ENCODE results near the gene DFFA.
"Not testable (repeated sequence)": the region's sequence is repeated elsewhere in the genome, so short reads cannot be mapped to it uniquely, and the experiment has no call there.

The DFFA gene

GRCh38 chr1:10467078-10467477, 5.3 kb downstream of the DFFA start:
- DNase-seq (ENCODE audit: low read depth in 2 of 2): no peak

- DNase-seq (ENCODE audit: low read depth in 2 of 2): no peak
These were observed 13.1 kb downstream of the DFFA start for GRCh38 chr1:10459184-10459583.

GRCh38 chr1:10457875-10458274, 14.5 kb downstream of the DFFA start:
- no peak for DNase-seq (ENCODE audit: low read depth in 2 of 2)

- DNase-seq (ENCODE audit: low read depth in 2 of 2): not testable (repeated sequence)
These were observed 14.9 kb downstream of the DFFA start for GRCh38 chr1:10457462-10457861.

- DNase-seq (ENCODE audit: low read depth in 2 of 2): no peak
These were observed 15.7 kb downstream of the DFFA start for GRCh38 chr1:10456661-10457060.

GRCh38 chr1:10456048-10456447, 16.3 kb downstream of the DFFA start:
- no peak for DNase-seq (ENCODE audit: low read depth in 2 of 2)

GRCh38 chr1:10451287-10451686, 21.0 kb downstream of the DFFA start:
- DNase-seq (ENCODE audit: low read depth in 2 of 2): no peak

GRCh38 chr1:10450836-10451235, 21.5 kb downstream of the DFFA start:
- no peak for DNase-seq (ENCODE audit: low read depth in 2 of 2)

- no peak for DNase-seq (ENCODE audit: low read depth in 2 of 2)
These were observed 22.0 kb downstream of the DFFA start for GRCh38 chr1:10450156-10450814.

- no peak for DNase-seq (ENCODE audit: low read depth in 2 of 2)
These were observed 22.6 kb downstream of the DFFA start, which contains the start of gene CORT for GRCh38 chr1:10449751-10450150. Gene CORT, plus strand, starts transcription at chr1:10450031. Its CDS starts 193 bp downstream, at chr1:10450224.

GRCh38 chr1:10446790-10447422, 25.4 kb downstream of the DFFA start:
- no peak for DNase-seq (ENCODE audit: low read depth in 2 of 2)

GRCh38 chr1:10444795-10445397, 27.4 kb downstream of the DFFA start:
- no peak for DNase-seq (ENCODE audit: low read depth in 2 of 2)

GRCh38 chr1:10444248-10444647, 28.1 kb downstream of the DFFA start:
- DNase-seq (ENCODE audit: low read depth in 2 of 2): no peak

- DNase-seq (ENCODE audit: low read depth in 2 of 2): no peak
These were observed 31.5 kb downstream of the DFFA start for GRCh38 chr1:10440794-10441193.

- DNase-seq (ENCODE audit: low read depth in 2 of 2): no peak
These were observed 32.0 kb downstream of the DFFA start for GRCh38 chr1:10440305-10440704.

- no peak for DNase-seq (ENCODE audit: low read depth in 2 of 2)
These were observed 33.6 kb downstream of the DFFA start for GRCh38 chr1:10438677-10439163.

GRCh38 chr1:10437052-10437451, 35.3 kb downstream of the DFFA start:
- DNase-seq (ENCODE audit: low read depth in 2 of 2): no peak

- no peak for DNase-seq (ENCODE audit: low read depth in 2 of 2)
These were observed 37.7 kb downstream of the DFFA start for GRCh38 chr1:10434590-10434989.

- no peak for DNase-seq (ENCODE audit: low read depth in 2 of 2)
These were observed 38.5 kb downstream of the DFFA start for GRCh38 chr1:10433790-10434189.

- DNase-seq (ENCODE audit: low read depth in 2 of 2): no peak
These were observed 39.2 kb downstream of the DFFA start for GRCh38 chr1:10432910-10433700.

- DNase-seq (ENCODE audit: low read depth in 2 of 2): no peak
These were observed 41.1 kb downstream of the DFFA start for GRCh38 chr1:10431070-10431730.
